HG02759 (cell line): ENCODE data around the gene CYSRT1.

ENCODE experiments used
- ATAC-seq: cut with Tn5 transposase; IDR thresholded peaks from one replicate; pipeline ENCODE4 v1.9.1; 2021; ENCODE audit warnings: mild to moderate bottlenecking, moderate library complexity; ENCODE audit not compliant: unreplicated experiment

CYSRT1 gene

DNA sequence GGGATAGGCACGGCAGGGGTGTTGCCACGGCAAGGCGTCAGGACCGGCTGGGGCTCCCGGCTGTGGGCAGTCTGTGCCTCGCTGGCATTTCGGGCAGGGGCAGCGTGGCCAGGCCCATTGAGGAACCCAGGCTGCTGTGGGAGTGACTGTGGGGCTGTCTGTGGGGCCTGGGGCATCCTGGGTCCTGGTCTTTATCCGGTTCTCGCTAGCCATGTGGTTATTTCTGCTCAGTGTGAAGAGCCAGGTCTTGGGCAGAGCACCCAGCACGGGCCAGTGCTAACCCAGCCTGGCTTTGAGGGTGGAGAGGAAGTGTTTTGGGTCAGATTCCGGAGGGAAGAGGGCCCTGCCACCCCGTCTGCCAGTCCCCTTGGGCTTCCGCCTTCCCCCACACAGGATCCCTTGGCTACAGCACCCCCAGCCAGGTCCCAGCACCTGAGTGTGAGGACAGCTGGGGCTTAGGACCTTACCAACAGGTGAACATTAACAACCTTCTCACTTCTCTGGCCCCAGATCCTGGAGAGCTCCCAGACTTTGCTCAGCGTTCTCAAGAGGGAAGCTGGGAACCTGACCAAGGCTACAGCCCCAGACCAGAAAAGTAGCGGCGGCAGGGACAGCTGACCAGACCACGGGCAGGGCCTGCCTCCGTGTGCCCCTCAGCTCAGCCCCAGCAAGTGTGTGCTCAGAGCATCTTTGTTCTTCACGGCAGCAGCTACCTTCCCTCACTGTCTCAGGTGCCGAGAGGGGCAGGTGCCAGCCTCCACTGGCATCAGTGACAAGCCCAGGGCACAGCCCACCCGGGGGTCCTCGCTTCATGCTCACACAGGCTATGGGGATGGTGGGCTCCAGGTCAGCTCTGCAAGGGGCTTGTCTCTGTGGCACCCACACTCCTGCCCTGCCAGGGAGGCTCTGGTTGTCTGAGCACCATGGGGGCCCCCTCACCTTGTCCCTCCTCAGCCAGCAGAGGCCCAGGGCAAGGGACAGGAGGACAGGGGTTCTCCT is 35.4 kb upstream of the CYSRT1 start:
- no peak for ATAC-seq

DNA sequence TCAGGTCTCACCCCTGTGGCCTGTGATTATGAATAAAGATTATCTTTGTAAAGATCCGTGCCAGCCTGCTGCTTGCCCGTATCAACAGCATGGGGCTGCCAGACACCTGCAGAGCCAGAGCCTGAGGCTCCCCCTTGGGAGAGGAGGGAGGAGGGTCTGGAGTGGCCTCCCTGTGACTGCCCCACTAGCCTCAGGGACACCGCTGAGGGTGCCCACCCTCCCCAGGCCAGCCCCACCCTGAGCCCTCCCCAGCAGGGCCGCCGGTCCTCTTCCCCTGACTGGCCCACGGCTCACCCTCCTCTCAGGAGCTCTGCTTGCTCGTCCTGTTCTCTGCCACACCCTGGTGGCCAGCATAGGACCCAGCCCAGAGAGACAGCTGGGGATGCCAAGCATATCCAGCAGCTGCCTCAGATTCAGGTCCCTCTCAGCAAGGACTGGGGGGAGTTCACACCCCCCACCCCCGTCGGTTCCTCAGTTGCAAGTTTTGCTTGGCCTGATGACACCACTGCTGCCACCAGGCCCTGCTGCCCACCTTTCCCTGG is 34.6 kb upstream of the CYSRT1 start:
- ATAC-seq = no peak

DNA sequence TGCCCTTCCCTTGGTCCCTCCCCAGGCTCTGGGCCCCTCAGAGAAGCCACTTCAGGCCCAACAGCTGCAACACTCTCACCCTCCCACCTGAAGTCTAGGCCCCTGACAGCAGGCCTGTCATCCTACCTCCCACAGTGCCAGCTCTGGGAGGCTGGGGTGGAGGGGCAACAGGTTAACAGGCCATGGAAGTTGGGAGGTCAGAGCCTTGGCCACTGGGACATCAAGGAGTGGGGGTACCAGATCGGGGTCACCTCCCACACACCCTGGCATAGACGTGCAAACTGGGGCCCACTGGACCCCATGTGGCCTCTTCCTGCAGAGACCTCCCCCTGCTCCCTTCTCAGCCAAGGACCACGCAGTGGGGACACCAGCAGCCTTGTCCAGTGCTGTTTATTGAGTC is 33.7 kb upstream of the CYSRT1 start:
- no peak for ATAC-seq

DNA sequence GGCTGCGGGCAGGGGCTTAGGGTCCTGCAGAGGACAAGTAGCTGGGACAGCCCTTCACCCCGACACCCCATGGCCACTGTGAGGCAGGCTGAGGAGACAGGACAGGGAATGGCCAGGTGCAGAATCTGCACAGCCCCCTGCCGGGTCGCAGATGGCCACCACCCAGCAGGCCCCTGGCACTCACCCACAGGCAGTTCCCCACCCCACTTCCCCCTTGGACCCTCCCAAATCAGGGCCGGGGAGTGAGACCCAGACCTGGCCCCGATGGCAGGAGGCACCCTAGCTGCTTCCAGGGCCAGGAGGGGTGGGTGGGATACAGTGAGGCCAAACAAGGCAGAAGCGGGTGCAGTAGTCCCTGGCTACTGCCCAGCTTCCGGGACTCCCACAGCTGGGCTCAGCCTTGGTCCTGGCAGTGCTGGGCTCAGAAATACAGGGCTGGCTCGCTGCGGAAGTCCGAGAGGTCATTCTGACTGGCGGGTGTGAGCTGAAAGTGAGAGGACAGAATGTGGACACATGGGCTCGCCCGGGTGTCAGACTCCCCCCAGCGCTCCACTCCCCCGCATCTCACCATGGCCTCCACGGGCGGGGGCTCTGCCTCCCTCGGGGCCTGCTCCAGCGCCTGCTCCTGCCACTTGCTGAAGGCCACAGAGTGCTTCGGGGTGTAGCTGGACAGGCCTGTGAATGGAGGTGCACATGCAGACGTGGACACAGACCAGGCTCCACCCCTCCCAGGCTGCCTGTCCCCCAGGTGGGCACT is 33.1 kb upstream of the CYSRT1 start:
- ATAC-seq = no peak

DNA sequence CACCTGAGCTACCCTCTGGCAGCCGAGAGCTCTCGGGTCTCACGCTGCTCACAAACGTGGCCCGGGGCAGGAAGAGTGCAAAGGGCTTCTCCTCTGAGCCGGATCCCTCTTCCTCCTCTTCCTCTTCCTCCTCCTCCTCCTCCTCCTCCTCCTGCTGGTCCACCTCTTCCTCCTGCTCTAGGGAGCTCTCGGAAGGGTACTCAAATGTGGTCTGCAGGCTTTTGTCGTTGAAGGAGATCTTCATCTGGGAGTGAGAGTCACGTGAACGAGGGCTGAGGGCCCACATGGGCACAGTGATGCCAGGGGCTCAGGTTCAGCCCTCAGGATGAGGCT is 32.6 kb upstream of the CYSRT1 start:
- ATAC-seq = no peak

DNA sequence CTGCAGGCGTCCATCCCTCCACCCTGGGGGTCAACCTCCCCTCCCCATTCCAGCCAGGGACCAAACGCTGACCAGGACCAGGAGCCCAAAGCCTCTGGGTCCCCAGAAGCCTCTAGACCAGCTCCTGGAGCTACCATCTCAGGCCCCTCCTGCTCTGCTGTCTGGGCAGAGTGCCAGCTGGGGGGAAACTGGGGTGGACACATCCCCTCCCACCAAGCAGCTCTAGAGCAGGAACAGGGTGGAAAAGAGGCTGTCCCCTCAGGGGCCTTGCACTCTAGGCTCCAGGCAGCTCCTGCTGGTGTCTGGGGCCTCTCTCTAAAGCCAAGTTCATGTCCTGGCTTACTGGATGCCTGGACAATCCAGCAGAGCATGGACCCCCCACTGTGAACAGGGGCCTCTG is 32.1 kb upstream of the CYSRT1 start:
- ATAC-seq = no peak

DNA sequence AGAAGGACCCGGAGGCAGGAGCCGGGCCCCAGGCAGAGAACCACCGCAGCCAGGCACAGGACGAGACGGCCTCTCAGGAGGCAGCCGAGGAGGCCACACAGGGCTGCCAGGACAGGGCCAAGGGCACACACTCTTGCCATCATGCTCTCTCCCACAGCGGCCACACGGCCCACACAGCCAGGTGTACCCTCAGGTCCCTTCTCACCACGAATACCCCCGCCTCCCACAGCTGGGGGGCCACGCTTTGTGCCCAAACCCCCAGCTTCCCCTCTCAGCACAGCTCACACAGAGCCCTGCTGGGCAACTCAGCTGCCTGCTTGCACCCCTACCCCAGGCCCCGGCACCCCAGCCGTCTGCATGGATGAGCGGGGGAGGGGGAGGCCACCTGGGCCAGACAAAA is 31.2 kb upstream of the CYSRT1 start:
- no peak for ATAC-seq

DNA sequence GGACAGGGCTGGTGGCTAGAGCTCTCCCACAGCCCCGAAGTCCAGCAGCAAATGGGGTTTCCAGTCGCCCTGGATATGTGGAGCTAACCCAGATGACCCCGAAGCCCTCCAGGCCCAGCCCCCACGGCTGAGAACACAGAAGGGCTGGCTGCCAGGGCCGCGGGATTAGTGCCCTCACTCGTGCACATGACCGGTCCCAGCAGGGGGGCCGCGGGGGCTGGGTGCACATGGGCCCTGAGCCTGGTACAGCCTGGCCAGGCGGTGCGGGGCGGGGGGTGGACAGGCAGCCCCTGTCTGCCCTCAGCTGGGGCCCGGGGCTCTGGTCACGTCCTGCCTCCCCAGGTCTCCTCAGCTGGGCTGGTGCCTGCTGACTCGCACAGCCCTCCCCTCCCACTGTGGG is 30.6 kb upstream of the CYSRT1 start:
- no peak for ATAC-seq

DNA sequence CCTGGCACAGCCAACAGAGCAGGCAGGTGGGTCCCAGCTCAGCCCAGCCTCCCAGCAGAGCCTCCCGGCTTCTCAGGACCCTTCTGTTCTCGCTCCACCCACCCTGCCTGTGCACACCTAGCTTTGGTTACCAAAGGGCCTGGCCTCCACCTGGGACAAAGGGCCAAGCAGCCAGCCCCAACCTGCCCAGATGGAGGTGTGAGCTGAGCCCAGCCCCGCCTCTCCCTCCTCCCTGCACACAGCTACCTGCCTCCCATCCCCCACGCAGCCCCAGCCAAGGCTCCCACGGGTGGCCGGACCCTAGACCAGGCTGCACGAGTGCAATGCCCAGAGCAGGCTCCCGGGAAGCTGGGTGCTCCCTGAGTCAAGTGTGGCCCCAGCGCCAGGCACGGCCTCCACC is 30.1 kb upstream of the CYSRT1 start:
- no peak for ATAC-seq

DNA sequence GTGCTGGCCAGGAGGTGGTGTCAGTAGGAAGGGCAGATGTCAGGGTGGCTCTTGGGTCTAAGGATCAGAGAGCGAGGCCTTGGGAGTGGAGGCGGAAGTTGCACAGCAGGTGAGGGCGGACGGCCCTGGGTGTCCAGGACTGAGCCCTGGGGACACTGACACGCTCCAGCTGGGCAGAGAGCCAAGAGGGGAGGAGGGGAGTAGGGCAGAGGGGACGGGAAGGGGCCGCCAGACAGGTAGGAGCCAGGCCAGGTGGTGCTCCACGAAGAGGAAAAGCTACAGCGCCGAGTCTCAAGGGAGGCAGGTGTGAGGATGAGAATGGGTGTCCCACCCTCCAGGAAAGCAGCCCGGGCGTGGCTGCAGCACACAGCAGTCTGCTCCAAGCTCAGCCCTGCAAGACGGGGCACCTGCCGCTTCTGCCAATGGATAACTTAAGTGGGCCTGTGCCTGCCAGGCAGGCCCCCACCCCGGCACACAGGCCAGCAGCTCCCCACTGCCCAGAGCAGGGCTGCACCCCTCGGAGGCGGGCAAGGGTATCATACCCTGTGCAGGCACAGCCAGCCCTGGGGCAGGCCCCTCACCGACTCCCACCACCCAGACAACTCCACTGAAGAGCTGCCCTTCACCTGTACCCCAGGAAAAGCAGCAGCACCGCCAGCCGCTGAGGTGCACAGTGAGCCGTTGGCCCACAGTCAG is 29.3 kb upstream of the CYSRT1 start:
- ATAC-seq = no peak

DNA sequence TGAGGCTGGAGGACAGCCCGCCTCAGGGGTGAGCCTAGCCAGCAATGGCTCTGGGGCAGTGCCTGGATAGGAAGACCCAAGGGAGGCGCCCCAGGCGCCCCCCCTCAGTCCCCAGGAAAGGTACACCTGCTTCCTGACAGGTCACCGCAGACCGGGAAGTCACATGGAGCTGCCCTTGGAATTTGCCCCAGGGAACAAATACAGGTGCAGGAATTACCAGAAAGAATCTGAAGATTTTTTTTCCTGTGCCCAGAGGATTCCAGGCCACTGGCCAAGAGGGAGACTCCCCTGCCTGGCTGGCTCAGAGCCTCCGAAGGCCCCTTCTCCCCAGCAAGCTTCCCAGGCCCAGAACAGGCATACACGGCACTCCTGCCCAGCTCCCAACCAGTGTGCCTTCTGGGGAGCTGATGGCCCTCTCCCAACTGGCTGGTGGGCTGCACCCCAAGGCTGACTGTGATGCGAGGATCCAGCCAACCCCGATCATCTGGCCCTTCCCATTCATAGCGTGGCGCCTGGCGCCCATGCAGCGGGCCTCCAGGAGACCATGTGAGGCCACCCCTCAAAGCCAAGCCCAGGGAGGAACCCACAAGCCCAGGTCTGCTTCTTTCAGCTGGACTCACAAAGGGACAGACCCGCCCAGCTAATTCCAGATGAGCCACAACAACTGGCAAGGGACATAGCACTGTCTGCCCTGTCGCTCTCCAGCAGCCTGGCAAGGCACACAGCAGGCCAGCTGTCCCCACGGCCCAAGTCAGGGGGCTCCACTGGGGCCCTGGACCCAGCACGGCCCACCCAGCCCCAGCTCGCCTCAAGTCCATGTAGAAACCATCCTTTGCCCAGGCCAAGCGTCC is 26.7 kb upstream of the CYSRT1 start:
- no peak for ATAC-seq

DNA sequence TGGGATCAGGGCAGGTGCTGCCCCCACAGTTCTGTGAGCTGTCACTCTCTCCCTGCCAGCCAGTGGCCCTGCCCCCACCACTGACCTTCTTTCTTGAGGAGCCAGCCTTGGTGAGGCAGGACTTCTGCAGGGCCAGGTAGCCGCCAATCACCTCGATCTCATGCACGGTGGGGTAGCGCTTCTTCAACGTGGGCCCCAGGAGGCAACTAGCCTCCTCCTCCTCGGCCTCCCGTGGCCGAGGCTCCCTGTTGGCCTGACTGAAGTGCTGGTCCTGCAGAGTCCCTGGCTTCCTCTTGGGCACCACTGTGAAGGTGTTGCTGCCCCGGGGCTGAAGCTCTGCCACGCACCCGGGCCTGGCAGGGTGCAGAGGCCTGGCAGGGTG is 26.1 kb upstream of the CYSRT1 start:
- ATAC-seq = no peak

DNA sequence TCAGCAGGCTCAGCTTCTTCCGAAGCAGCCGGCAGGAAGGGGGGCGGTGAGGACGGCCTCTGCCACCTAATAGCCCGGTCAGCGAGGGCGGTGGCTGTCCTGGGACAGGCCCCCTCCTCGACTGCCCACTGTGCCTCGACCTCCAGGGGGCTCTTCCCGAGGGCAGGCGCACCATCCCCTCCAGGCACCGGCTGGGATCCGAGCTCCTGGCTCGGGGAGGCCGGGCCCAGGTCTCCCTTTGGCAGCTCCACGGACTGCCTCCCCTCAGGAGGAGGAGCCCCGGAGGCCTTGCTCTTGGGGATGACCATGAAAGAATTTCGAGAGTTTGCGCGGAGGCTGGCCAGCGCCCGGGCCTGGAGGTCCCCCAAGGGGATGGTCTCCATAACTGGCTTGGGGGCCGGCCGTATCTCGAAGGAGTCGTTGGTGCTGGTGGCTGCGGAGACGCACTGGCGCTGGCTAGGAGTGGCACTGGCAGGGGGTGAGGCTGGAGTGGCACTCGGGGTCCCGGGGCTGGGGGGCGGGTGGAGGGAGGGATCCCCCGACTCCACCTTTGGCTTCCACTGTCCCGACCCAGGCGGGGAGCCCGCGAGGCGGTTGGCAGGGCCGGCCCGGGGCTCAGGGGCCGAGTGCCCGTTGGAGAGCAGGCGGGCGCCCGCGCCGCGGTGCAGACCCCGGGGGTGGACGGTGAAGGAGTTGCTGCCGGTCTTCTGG is 25.4 kb upstream of the CYSRT1 start:
- ATAC-seq = no peak

DNA sequence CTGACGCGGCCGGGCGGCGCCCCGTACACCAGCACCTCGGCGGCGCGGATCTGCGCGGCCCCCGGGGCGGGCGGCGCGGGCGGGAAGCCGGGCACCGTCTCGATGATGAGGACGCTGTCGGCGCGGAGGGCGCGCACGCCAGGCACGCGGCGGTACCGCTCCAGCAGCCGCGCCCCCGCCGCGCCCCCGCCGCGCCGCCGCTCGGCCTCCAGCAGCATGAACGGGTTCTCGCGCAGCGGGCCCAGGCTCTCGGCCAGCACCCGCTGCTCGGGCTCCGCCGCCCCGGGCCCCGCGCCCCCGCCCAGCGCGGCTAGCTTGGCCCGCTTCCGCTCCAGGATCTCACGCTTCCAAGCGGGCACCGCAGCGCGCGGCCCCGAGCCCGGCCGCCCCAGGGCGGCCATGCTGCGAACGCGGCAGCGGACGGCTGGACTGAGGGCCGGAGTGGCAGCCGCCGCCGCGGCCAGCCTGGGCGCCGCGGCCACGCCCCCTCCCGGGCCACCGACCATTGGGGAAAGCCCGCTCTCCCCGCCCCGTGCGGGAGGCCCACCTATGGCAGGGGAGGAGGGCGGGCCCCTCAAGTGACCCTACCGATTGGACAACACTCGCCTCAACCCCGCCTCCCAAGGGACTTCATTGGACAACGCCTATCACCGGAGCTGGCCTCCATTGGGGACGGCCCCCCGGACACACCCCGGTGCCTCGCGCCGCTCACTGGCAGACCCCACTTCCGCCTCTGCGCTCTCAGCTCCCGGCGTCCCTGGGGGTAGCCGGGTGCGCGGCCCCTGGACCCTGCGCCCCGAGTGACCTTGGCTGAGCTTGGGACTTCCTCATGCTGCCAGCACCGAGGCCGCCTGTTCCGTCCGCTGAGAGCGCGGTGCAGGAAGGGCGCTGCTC is 24.4 kb upstream of the CYSRT1 start, which contains the start of gene TPRN:
Gene TPRN (minus strand): TSS at position 431 of the 894 bp plus-strand sequence. CDS start 30 bp downstream, at position 401.
- peak; percentile 89 for ATAC-seq

DNA sequence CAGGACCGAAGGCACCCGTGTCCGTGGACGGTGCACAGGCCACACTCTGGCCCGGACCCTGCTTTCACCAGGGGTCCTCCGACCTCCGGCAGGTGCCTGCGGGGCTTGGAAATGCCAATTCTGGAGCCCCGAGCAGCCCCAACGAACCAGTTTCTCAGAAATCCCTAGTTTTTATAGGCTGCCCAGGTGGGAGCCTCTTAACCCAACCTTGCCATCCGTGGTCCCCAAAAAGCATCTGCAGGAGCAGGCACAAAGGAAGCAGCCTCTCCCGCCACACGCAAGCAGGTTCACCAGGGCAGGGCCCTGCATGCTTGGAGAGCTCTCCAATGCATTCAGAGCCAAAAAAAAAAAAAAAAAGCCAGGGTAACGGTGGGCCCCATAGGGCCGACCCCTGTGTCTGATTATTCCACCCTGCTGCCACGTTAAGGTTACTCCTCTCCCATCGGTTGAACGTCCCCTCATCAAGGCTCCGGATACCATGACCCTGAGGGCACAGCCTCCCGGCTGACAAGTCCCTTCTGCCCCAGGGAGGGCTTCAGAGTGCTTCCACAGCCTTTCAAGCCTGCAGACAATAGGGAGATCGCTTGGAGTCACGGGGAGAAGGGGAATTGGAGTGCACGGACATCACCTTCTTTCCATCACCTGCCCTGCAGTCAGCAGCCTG is 23.6 kb upstream of the CYSRT1 start:
- no peak for ATAC-seq

DNA sequence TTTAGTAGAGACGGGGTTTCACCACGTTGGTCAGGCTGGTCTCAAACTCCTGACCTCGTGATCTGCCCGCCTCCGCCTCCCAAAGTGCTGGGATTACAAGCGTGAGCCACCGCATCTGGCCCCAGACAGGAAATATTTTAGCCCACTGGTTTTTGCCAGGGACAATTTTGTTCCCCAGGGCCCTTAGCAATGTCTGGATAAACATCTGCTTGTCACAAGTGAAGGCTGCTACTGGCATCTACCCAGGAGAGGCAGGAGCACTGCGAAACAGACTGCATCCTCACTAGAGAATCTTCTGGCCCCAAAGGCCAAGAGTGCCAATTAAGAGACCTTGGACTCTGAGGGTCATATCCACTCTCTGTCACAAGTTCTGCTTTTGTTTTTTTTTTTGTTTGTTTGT is 22.0 kb upstream of the CYSRT1 start:
- ATAC-seq = no peak

DNA sequence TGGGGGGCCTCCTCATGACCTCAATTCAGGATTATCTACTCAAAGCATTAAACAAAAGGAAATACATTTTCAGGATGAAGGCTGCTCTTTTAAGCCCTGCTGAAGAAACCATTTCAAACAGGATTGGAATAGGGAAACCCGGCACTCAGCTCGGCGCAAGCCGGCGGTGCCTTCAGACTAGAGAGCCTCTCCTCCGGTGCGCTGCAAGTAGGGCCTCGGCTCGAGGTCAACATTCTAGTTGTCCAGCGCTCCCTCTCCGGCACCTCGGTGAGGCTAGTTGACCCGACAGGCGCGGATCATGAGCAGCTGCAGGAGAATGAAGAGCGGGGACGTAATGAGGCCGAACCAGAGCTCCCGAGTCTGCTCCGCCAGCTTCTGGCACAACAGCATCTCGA is 20.2 kb upstream of the CYSRT1 start:
- no peak for ATAC-seq
